K562 (cell line): ENCODE data around the gene PTPMT1. TPM values are rescaled to one million over a fixed set of nuclear protein-coding genes. Genes with fewer than 3 reads are reported as not detected.

Experiments
- ATF1 ChIP-seq, 2 experiments: fragments of 450-650 bp in 1 of 2; IDR thresholded peaks; 2 replicates each; pipeline ENCODE4 v1.6.1; 2016; ENCODE audit warnings: missing compliant biosample characterization in 1 of 2, missing genetic modification characterization in 1 of 2
- CUX1 ChIP-seq: fragments of 200-800 bp; sonication (Bioruptor generic); IDR thresholded peaks from 2 replicates; pipeline ENCODE4 v1.6.1; 2016; ENCODE audit warnings: missing genetic modification characterization, missing compliant biosample characterization
- ETV6 ChIP-seq, 3 experiments: fragments of 150-350 bp in 1 of 3; sonication (generic) in 1 of 3; formaldehyde crosslinking in 1 of 3; IDR thresholded peaks; 2 replicates each; pipeline versions ENCODE4 v1.6.1 to v1.8.0; 2014 to 2022; ENCODE audit warnings: borderline replicate concordance in 2 of 3, low read depth in 2 of 3, antibody characterized with exemption in 1 of 3, low read length in 1 of 3, mild to moderate bottlenecking in 1 of 3, missing genetic modification reagents in 1 of 3
- FOXJ3 ChIP-seq: sonication (generic); formaldehyde crosslinking; IDR thresholded peaks from 2 replicates; pipeline ENCODE4 v1.4.0; 2020; ENCODE audit warnings: mild to moderate bottlenecking, missing genetic modification reagents
- HCFC1 ChIP-seq: IDR thresholded peaks from 2 replicates; pipeline ENCODE4 v1.6.1; 2012; ENCODE audit warnings: low read depth, low read length, improper control_type of control experiment
- IRF1 ChIP-seq: sonication (generic); formaldehyde crosslinking; IDR thresholded peaks from 2 replicates; pipeline ENCODE4 v1.8.0; 2022; ENCODE audit warnings: missing genetic modification reagents, mild to moderate bottlenecking, borderline replicate concordance
- JUNB ChIP-seq: fragments of 450-650 bp; formaldehyde crosslinking; conservative IDR thresholded peaks from 2 replicates; pipeline ENCODE4 v1.4.0; 2020; ENCODE audit warnings: mild to moderate bottlenecking
- KAT2B ChIP-seq: IDR thresholded peaks from one replicate; pipeline ENCODE4 v1.6.1; 2012; ENCODE audit warnings: low read depth, mild to moderate bottlenecking, control low read depth, inconsistent platforms, low read length, moderate library complexity
- NRF1 ChIP-seq, 2 experiments: fragments of 450-650 bp; IDR thresholded peaks in 1 of 2; conservative IDR thresholded peaks in 1 of 2; 2 replicates each; pipeline ENCODE4 v1.6.1; 2014; ENCODE audit warnings: mild to moderate bottlenecking in 2 of 2
- PKNOX1 ChIP-seq: fragments of 450-650 bp; IDR thresholded peaks from 2 replicates; pipeline ENCODE4 v1.6.1; 2016
- RBM39 ChIP-seq: fragments of 200-400 bp; formaldehyde crosslinking; optimal IDR thresholded peaks from 2 replicates; pipeline ENCODE3; 2018; ENCODE audit warnings: low read depth, low read length
- RNF2 ChIP-seq: sonication (generic); IDR thresholded peaks from 2 replicates; pipeline ENCODE4 v1.6.1; 2016
- SMAD4 ChIP-seq: fragments of 250-450 bp; sonication (Bioruptor Pico); conservative IDR thresholded peaks from 2 replicates; pipeline ENCODE4 v1.8.0; 2021; ENCODE audit warnings: inconsistent platforms, mild to moderate bottlenecking, moderate library complexity
- VEZF1 ChIP-seq: fragments of 200-800 bp; sonication (Bioruptor generic); IDR thresholded peaks from 2 replicates; pipeline ENCODE4 v1.6.1; 2017; ENCODE audit warnings: missing genetic modification characterization, missing compliant biosample characterization
- WHSC1 ChIP-seq: IDR thresholded peaks from one replicate; pipeline ENCODE4 v1.6.1; 2012; ENCODE audit warnings: low read length, control low read depth, inconsistent platforms
- ZBTB7A ChIP-seq: IDR thresholded peaks from 2 replicates; pipeline ENCODE4 v1.6.1; 2011; ENCODE audit warnings: low read depth, mild to moderate bottlenecking, low read length, moderate library complexity, borderline replicate concordance; ENCODE audit not compliant: control insufficient read depth
- ZFP36 ChIP-seq: fragments of 150-350 bp; IDR thresholded peaks from 2 replicates; pipeline ENCODE4 v1.6.1; 2018; ENCODE audit warnings: low read length, low read depth; ENCODE audit not compliant: partially characterized antibody
- ZKSCAN3 ChIP-seq: fragments of 250-450 bp; sonication (Bioruptor Pico); IDR thresholded peaks from 2 replicates; pipeline ENCODE4 v1.4.0; 2020
- ZNF511 ChIP-seq: sonication (generic); formaldehyde crosslinking; IDR thresholded peaks from 2 replicates; pipeline ENCODE4 v1.8.0; 2022; ENCODE audit warnings: mild to moderate bottlenecking, missing genetic modification reagents
- polyA plus RNA-seq, 8 experiments: library from polyadenylated mRNA; depleted of rRNA in 4 of 8; stranded (reverse) in 5 of 8; unstranded in 3 of 8; fragments of >200 nt; fragmentation: Nextera tagmentation in 2 of 8; fragmentation: Illumina TruSeq in 1 of 8; extraction: Ambion mirVana in 2 of 8; extraction: Trizol in 1 of 8; gene quantifications; 2 replicates each; pipeline versions ENCODE4 v1.2.1 to v1.2.3, GENCODE V29; 2011 to 2014; ENCODE audit warnings: inconsistent platforms in 1 of 8, missing spikeins in 1 of 8
- total RNA-seq, 7 experiments: library from RNA; depleted of rRNA in 6 of 7; stranded (reverse); fragments of >200 nt in 6 of 7; fragmentation: Illumina TruSeq in 2 of 7; extraction: Trizol in 2 of 7; gene quantifications; 2 replicates each; pipeline versions ENCODE4 v1.2.1 to v1.2.3, GENCODE V29; 2011 to 2021; ENCODE audit warnings: low replicate concordance in 1 of 7

The PTPMT1 gene
- total and polyA plus RNA-seq, 9 of the 15 experiments (the other 6 are each of a cell fraction or from before 2014, with no cell fraction given), result 10.4 to 140 (median 67.2) TPM

- TF ChIP-seq ZBTB7A (no peak), ZNF511 (CRISPR knock-in tag) (no peak), ETV6 (IDR thresholded peaks at IDR 0.05; ENCODE audit: borderline replicate concordance in 1 of 2, low read depth in 2 of 2, low read length in 1 of 2) (no peak), ETV6 (CRISPR knock-in tag; IDR thresholded peaks at IDR 0.05; ENCODE audit: borderline replicate concordance) (no peak), CUX1 (CRISPR knock-in tag) (no peak), IRF1 (CRISPR knock-in tag) (no peak), HCFC1 (no peak), KAT2B (no peak), SMAD4 (CRISPR knock-in tag) (peak; percentile 11; the same call in 1 of the 2 replicates), VEZF1 (CRISPR knock-in tag) (no peak), ATF1 (CRISPR knock-in tag; IDR thresholded peaks at IDR 0.05) (no peak), ATF1 (tag; IDR thresholded peaks at IDR 0.05) (peak; percentile 33; the same call in 1 of the 2 replicates), FOXJ3 (CRISPR knock-in tag) (no peak), ZKSCAN3 (CRISPR knock-in tag) (no peak), RBM39 (peak; percentile 42), RNF2 (no peak), NRF1 (conservative IDR thresholded peaks at IDR 0.05 in 1 of 2, IDR thresholded peaks at IDR 0.05 in 1 of 2) (peak; percentile 11 to 51; a peak in 2 of 4 replicates), PKNOX1 (0 out of 2 replicates have a peak, but pooled peaks have one; percentile 24), WHSC1 (no peak), JUNB (CRISPR knock-in tag) (0 out of 2 replicates have a peak, but pooled peaks have one; percentile 20), ZFP36 (no peak)
Measured at GRCh38 chr11:47553406-47553743, 12.0 kb upstream of the PTPMT1 start (continued).
